Osteocyte (in vitro differentiated cells): ENCODE measurements around the gene PAPSS2. TPM values are rescaled to one million over a fixed set of nuclear protein-coding genes. Genes with fewer than 3 reads are reported as not detected.

Source experiments
- DNase-seq: peaks from one replicate; pipeline ENCODE4 v3.0.0; 2021; ENCODE audit warnings: mixed read lengths; ENCODE audit not compliant: unreplicated experiment; ENCODE audit errors: extremely low spot score
- H3K27ac Mint-ChIP-seq: one replicate; pipeline ENCODE4 v1.8.0; 2021; ENCODE audit warnings: mild to moderate bottlenecking, mixed read lengths; ENCODE audit not compliant: unreplicated experiment
- H3K27me3 Mint-ChIP-seq: one replicate; pipeline ENCODE4 v1.8.0; 2021; ENCODE audit warnings: mixed read lengths; ENCODE audit not compliant: unreplicated experiment
- H3K36me3 Mint-ChIP-seq: one replicate; pipeline ENCODE4 v1.8.0; 2021; ENCODE audit warnings: mixed read lengths; ENCODE audit not compliant: unreplicated experiment
- H3K4me1 Mint-ChIP-seq: one replicate; pipeline ENCODE4 v1.8.0; 2021; ENCODE audit warnings: mixed read lengths; ENCODE audit not compliant: unreplicated experiment
- H3K4me3 Mint-ChIP-seq: one replicate; pipeline ENCODE4 v1.8.0; 2021; ENCODE audit warnings: mild to moderate bottlenecking, moderate library complexity, mixed read lengths; ENCODE audit not compliant: unreplicated experiment
- H3K9me3 Mint-ChIP-seq: one replicate; pipeline ENCODE4 v1.8.0; 2021; ENCODE audit warnings: mixed read lengths; ENCODE audit not compliant: unreplicated experiment
- total RNA-seq: library from RNA; stranded (reverse); gene quantifications from 2 replicates; pipeline ENCODE4 v1.2.1, GENCODE V29; 2021
- TF ChIP-seq, protein P1 (sequence below): fragments of 200-600 bp; sonication (generic); IDR thresholded peaks from 2 replicates; pipeline ENCODE4 v1.5.0; 2021; ENCODE audit warnings: antibody characterized with exemption, mild to moderate bottlenecking, moderate library complexity

The PAPSS2 gene
- total RNA-seq, 1 donor from 2014 or later, result 18.5 TPM

DNA sequence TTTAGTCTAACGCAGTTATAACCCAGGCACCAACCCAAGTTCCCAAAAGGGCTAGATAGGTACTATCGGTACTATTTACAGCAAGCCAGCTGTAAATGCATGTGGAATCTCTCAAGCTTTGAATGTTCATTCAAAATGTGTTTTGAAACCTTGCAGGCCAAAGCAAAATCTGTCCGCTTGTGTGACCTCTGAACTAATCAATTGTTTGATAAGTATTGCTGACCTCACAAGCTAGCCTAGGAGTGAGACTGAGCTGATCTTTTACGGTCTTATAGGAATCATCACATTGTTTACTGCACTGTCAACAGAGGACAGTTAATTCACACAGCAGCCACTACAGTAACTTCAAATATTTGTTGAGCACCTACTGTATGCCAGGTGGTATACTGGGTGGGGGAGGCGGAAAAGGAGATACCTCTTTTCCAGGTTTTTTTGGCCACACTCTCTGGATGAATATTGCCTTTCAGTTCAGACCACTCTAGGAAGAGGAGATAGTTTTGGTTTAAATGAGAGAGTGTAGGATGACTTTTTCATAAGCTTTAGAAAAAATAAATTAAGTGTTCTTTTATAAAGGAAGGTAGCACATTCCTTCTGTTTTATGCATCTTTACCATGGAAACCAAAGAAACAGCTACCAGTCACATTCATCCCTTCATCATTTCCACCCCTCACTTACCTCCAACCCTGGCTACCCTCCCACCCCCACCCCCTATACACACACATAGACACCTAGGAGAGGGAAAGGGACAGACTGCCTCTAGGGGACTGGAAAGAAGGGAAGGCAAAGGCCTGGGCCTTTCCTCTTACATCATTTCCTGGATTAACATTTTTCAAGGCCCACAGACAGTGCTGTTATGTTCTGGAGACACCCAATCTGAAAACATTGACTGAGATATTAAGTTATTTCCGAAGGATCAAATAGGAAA, 2.4 kb downstream of the PAPSS2 start:
- no peak for DNase-seq

DNA sequence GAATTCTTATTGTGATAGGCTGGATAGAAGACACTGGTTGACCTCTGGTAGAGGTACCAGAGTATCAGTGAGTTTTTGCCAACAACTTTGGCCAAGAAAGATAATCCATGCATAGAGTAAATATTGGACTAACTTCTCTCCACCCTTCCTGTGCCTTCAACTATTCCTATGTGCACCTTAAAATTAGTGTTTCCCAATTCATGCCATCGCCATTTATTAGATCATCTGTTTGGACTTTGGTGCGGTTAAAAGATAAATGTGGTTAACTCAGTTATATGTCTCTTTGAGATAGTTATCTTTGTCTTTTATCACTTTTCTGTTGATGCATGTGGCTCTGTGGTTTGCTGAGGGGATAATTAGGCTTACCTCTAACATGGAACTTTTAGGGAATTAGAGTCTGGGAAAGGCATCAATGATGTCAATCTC, 4.6 kb downstream of the PAPSS2 start:
- Mint-ChIP-seq H3K9me3 (no peaks in the 10 kb centered on the region), H3K27ac (no peak overlapping the region), H3K36me3 (peaks cover 5% of the 10 kb centered on the region), H3K27me3 (no peaks in the 10 kb centered on the region), H3K4me1 (peaks cover 32% of the 10 kb centered on the region), H3K4me3 (no peak overlapping the region)
- TF ChIP-seq, protein P1, sequence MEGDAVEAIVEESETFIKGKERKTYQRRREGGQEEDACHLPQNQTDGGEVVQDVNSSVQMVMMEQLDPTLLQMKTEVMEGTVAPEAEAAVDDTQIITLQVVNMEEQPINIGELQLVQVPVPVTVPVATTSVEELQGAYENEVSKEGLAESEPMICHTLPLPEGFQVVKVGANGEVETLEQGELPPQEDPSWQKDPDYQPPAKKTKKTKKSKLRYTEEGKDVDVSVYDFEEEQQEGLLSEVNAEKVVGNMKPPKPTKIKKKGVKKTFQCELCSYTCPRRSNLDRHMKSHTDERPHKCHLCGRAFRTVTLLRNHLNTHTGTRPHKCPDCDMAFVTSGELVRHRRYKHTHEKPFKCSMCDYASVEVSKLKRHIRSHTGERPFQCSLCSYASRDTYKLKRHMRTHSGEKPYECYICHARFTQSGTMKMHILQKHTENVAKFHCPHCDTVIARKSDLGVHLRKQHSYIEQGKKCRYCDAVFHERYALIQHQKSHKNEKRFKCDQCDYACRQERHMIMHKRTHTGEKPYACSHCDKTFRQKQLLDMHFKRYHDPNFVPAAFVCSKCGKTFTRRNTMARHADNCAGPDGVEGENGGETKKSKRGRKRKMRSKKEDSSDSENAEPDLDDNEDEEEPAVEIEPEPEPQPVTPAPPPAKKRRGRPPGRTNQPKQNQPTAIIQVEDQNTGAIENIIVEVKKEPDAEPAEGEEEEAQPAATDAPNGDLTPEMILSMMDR, result no peak
- DNase-seq, result no peak

More for the DNA sequence above, 2.4 kb downstream of the PAPSS2 start:
- Mint-ChIP-seq H3K9me3 (no peaks in the 10 kb centered on the region), H3K27ac (peak overlapping the region; percentile 56), H3K36me3 (peaks cover 5% of the 10 kb centered on the region), H3K4me3 (no peak overlapping the region), H3K27me3 (no peaks in the 10 kb centered on the region), H3K4me1 (peaks cover 42% of the 10 kb centered on the region)
- TF ChIP-seq, protein P1, result no peak

DNA sequence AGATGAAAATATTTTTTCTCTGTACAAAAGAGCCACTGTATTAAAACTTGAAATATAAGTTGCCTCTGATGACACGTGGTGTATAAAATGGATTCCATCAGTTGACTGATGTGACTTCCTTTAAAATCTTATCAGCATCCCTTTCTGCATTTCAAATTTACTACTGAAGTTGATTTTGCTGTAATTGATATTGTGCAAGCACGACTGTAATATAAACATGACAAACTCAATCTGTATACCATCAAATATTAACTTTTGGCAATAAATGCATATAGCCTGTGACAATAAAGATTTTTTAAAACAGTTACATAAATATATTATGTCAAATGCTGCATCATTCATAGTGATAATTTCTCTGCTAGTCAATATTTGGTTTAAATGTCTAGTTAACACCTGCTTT, 7.8 kb downstream of the PAPSS2 start:
- Mint-ChIP-seq H3K9me3 (no peaks in the 10 kb centered on the region), H3K36me3 (peaks cover 5% of the 10 kb centered on the region), H3K4me1 (peaks cover 33% of the 10 kb centered on the region), H3K27ac (no peak overlapping the region), H3K27me3 (no peaks in the 10 kb centered on the region), H3K4me3 (no peak overlapping the region)
- no peak for DNase-seq
- TF ChIP-seq, protein P1, result no peak

DNA sequence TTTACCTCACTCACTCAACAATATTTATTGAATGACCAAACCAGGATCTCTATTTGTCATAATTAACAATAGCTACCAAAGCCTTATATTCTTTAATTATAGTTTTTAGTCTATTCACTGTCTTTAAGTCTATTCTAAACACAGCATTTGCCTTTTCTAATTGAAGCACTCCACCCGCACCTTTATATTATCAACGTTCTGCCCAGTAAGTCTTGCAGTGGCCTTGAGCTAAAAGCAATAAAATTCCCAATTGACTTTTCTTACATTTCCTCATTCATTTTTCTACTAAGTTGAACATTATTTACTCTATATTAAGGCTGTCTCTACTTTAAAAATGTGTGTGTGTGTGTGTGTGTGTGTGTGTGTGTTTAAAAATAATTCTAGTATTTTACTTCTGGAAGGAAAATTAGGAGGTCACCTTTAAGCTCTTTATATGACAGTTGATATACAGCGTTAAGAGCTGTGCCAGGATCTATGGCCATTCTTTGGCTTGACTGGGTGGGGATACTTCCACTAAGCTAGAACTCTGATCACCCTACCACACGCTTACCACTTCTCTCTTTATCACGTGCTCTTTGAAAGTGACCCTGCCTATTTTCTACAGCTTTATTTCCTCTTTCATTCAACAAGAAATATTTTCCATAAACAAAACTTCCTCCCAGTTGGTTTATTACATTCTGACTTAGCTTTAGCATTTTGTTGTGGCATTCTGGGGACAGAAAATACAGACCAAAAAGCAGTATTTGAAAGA, 8.8 kb downstream of the PAPSS2 start:
- Mint-ChIP-seq H3K27ac (no peak overlapping the region), H3K36me3 (peaks cover 5% of the 10 kb centered on the region), H3K4me1 (peaks cover 31% of the 10 kb centered on the region), H3K27me3 (no peaks in the 10 kb centered on the region), H3K9me3 (no peaks in the 10 kb centered on the region), H3K4me3 (no peak overlapping the region)
- TF ChIP-seq, protein P1, result no peak
- DNase-seq, result no peak

DNA sequence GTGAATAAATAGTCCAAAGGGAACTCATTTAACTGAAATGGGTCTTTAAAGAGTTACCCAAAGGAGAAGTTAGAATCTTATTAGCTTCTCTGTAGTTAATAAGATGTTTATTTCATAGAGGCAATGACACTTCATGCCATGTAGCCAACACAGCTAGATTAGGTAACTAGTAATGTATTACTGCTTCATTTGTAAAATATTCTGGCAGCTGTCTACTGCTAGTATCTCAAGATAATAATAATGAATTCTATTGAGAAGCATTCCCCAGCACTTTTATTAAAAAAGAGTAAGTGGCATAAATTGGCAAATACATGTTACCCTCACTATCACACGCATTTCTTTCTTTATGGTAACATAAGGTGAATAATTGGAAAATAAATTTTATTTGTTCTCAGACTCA, 10.1 kb downstream of the PAPSS2 start:
- no peak for DNase-seq
- peaks cover 5% of the 10 kb centered on the region for H3K36me3 Mint-ChIP-seq
- TF ChIP-seq, protein P1, result no peak
- no peaks in the 10 kb centered on the region for H3K9me3 Mint-ChIP-seq
- H3K4me1 Mint-ChIP-seq, result peaks cover 31% of the 10 kb centered on the region
- no peak overlapping the region for H3K4me3 Mint-ChIP-seq
- H3K27ac Mint-ChIP-seq, result no peak overlapping the region
- H3K27me3 Mint-ChIP-seq, result no peaks in the 10 kb centered on the region
